CD4-positive, alpha-beta T cell (primary cell): Measurements from ENCODE around the gene ACER3. TPM values are rescaled to one million over a fixed set of nuclear protein-coding genes. Genes with fewer than 3 reads are reported as not detected.

ENCODE experiments used
- ATAC-seq: fragments of 200-7000 bp; cut with Tn5 transposase; one replicate; pipeline ENCODE4 v1.10.0; 2022; ENCODE audit warnings: mild to moderate bottlenecking; ENCODE audit not compliant: poor library complexity
- CTCF ChIA-PET: fragments of 350-600 bp; sonication (Branson Sonifier 250); formaldehyde crosslinking; loops from one replicate; lab custom pipeline; 2021; ENCODE audit warnings: antibody characterized with exemption, inconsistent platforms; lab: Charles Lee
- POLR2A ChIA-PET: fragments of 350-600 bp; sonication (Branson Sonifier 250); formaldehyde crosslinking; loops from one replicate; lab custom pipeline; 2021; ENCODE audit warnings: antibody characterized with exemption, inconsistent platforms; lab: Charles Lee
- DNase-seq, 14 experiments: peaks; one replicate each; pipeline ENCODE4 v3.0.0-alpha.2; 2013 to 2020; ENCODE audit warnings: mixed read lengths in 2 of 14
- H3K27ac ChIP-seq, 2 donors: one replicate each; pipeline versions ENCODE4 v1.5.1 to v1.7.0; 2013; ENCODE audit warnings: low read length in 2 of 2, low read depth in 1 of 2, mild to moderate bottlenecking in 1 of 2
- H3K27me3 ChIP-seq, 2 experiments: 1 replicate in 1 of 2; 2 replicates in 1 of 2; pipeline versions ENCODE4 v1.6.1 to v1.7.0; 2013; ENCODE audit warnings: low read length in 2 of 2, control low read depth in 1 of 2, mild to moderate bottlenecking in 1 of 2, moderate library complexity in 1 of 2; ENCODE audit not compliant: insufficient read depth in 2 of 2, control insufficient read depth in 1 of 2
- H3K36me3 ChIP-seq: one replicate; pipeline ENCODE4 v1.6.1; 2013; ENCODE audit warnings: low read length, control low read depth; ENCODE audit not compliant: insufficient read depth
- H3K4me1 ChIP-seq: one replicate; pipeline ENCODE4 v1.6.1; 2013; ENCODE audit warnings: low read length, control low read depth; ENCODE audit not compliant: insufficient read depth
- H3K4me3 ChIP-seq: one replicate; pipeline ENCODE4 v1.5.1; 2013; ENCODE audit warnings: mild to moderate bottlenecking, low read length, moderate library complexity
- H3K9me3 ChIP-seq, 2 experiments: 1 replicate in 1 of 2; 2 replicates in 1 of 2; pipeline versions ENCODE4 v1.6.1 to v1.7.0; 2013; ENCODE audit warnings: low read length in 2 of 2, mild to moderate bottlenecking in 2 of 2, control low read depth in 1 of 2, moderate library complexity in 1 of 2; ENCODE audit not compliant: control insufficient read depth in 1 of 2, insufficient read depth in 1 of 2
- H3K27ac Mint-ChIP-seq: one replicate; pipeline ENCODE4 v1.8.0; 2020; ENCODE audit warnings: mixed read lengths
- H3K27me3 Mint-ChIP-seq: one replicate; pipeline ENCODE4 v1.8.0; 2021; ENCODE audit warnings: mixed read lengths
- H3K36me3 Mint-ChIP-seq: one replicate; pipeline ENCODE4 v1.8.0; 2021; ENCODE audit warnings: low read depth, mixed read lengths
- H3K4me1 Mint-ChIP-seq: one replicate; pipeline ENCODE4 v1.8.0; 2021; ENCODE audit warnings: low read depth, mixed read lengths
- H3K4me3 Mint-ChIP-seq: one replicate; pipeline ENCODE4 v1.8.0; 2020; ENCODE audit warnings: mild to moderate bottlenecking, mixed read lengths
- H3K9me3 Mint-ChIP-seq: one replicate; pipeline ENCODE4 v1.8.0; 2020; ENCODE audit warnings: mixed read lengths
- CTCF ChIP-seq: fragments of 200-600 bp; IDR thresholded peaks from one replicate; pipeline ENCODE4 v1.8.0; 2022; ENCODE audit warnings: antibody characterized with exemption, mild to moderate bottlenecking
- intact Hi-C, 2 experiments: fragments of 100-400 bp; cut with DNase I in 1 of 2; cut with micrococcal nuclease in 1 of 2; formaldehyde crosslinking; loops; one replicate each; pipeline versions ENCODE4 v1.15.1 to v1.9.0; 2023 to 2025; cut with DNase I, micrococcal nuclease
- total RNA-seq, 174 experiments: library from RNA in 2 of 174; stranded (reverse) in 2 of 174; gene quantifications; one replicate each; pipeline ENCODE4 v1.2.3 and lab custom pipeline; 2021 to 2026

The ACER3 gene
- total RNA-seq, 2 experiments from 2014 or later: 6.4 to 7.0 TPM

GRCh38 chr11:76980196-76980595 is 119.5 kb downstream of the ACER3 start:
- Histone ChIP-seq H3K27me3 (no peaks in the 10 kb centered on the region), H3K4me3 (no peak overlapping the region), H3K4me1 (no peaks in the 10 kb centered on the region), H3K9me3 (peaks cover 0 to 17% of the 10 kb centered on the region in 2 experiments), H3K27ac (no peak overlapping the region), H3K36me3 (no peaks in the 10 kb centered on the region)
- CTCF ChIA-PET: no interaction called here
- H3K4me3 Mint-ChIP-seq: no peak overlapping the region
- POLR2A ChIA-PET: no interaction called here
- no peaks in the 10 kb centered on the region for H3K27me3 Mint-ChIP-seq
- H3K4me1 Mint-ChIP-seq: no peaks in the 10 kb centered on the region
- no peak overlapping the region for H3K27ac Mint-ChIP-seq
- DNase-seq: no peak
- H3K36me3 Mint-ChIP-seq: peaks cover 18% of the 10 kb centered on the region
- ATAC-seq: no peak
- intact Hi-C loops: no loop called here
- TF ChIP-seq CTCF: no peak
- H3K9me3 Mint-ChIP-seq: peaks cover 4% of the 10 kb centered on the region

- TF ChIP-seq CTCF: no peak
- ChIA-PET CTCF (no interaction called here), POLR2A (interaction anchor here (0.7 kb wide), 1 partner anchor 67 kb away, joined by 3 read pairs; no protein-coding TSS in a partner anchor)
- Mint-ChIP-seq H3K36me3 (peaks cover 9% of the 10 kb centered on the region), H3K9me3 (no peaks in the 10 kb centered on the region), H3K4me3 (no peak overlapping the region), H3K4me1 (no peaks in the 10 kb centered on the region), H3K27me3 (no peaks in the 10 kb centered on the region), H3K27ac (no peak overlapping the region)
- intact Hi-C loops: no loop called here
- ATAC-seq: no peak
- no peaks in the 10 kb centered on the region for H3K4me1 ChIP-seq
- no peak for DNase-seq
- H3K4me3 ChIP-seq: no peak overlapping the region
- no peaks in the 10 kb centered on the region for H3K9me3 ChIP-seq
- no peaks in the 10 kb centered on the region for H3K27me3 ChIP-seq
- no peak overlapping the region for H3K27ac ChIP-seq
- H3K36me3 ChIP-seq: no peaks in the 10 kb centered on the region
Measured at GRCh38 chr11:76984743-76985142, 124.0 kb downstream of the ACER3 start.

GRCh38 chr11:76987203-76987602 is 126.5 kb downstream of the ACER3 start:
- H3K9me3 Mint-ChIP-seq: no peaks in the 10 kb centered on the region
- peaks cover 22% of the 10 kb centered on the region for H3K36me3 Mint-ChIP-seq
- DNase-seq (no peak), ATAC-seq (no peak)
- H3K9me3 ChIP-seq: no peaks in the 10 kb centered on the region
- H3K36me3 ChIP-seq: no peaks in the 10 kb centered on the region
- no peaks in the 10 kb centered on the region for H3K27me3 ChIP-seq
- intact Hi-C loops: no loop called here
- CTCF ChIA-PET: no interaction called here
- no peaks in the 10 kb centered on the region for H3K4me1 Mint-ChIP-seq
- H3K4me1 ChIP-seq: no peaks in the 10 kb centered on the region
- H3K27ac Mint-ChIP-seq: no peak overlapping the region
- H3K27ac ChIP-seq: no peak overlapping the region
- POLR2A ChIA-PET: no interaction called here
- no peak overlapping the region for H3K4me3 ChIP-seq
- no peak overlapping the region for H3K4me3 Mint-ChIP-seq
- no peaks in the 10 kb centered on the region for H3K27me3 Mint-ChIP-seq
- TF ChIP-seq CTCF: no peak
